ENCODE data around the gene IQGAP3.

DNA sequence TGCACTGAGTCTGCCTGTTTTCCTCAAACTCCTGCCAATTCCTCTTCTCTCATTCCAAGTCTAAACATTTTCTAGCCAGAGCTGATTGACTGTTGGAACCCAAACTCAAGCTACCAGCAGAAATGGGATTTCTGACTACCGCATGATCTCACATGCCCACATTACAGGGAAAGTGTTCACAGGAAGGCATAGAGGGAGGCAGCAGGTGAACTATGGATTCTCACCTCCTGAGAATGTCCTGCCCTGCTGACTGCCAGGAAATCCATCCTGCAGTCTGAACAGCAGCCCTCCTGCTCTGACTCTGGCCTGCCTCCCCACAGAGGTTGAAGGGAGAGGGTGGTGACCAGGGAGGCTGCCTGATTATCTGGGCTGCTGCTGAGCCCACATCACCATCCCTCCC lies 22.5 kb downstream of the IQGAP3 start:
- TF ChIP-seq TCF7L2 (IDR thresholded peaks at IDR 0.05; ENCODE audit: low read depth, low read length) (no peak), POLR2AphosphoS5 (IDR thresholded peaks at IDR 0.05; ENCODE audit: low read depth, low read length) (no peak)
- TF ChIP-seq, protein P1, sequence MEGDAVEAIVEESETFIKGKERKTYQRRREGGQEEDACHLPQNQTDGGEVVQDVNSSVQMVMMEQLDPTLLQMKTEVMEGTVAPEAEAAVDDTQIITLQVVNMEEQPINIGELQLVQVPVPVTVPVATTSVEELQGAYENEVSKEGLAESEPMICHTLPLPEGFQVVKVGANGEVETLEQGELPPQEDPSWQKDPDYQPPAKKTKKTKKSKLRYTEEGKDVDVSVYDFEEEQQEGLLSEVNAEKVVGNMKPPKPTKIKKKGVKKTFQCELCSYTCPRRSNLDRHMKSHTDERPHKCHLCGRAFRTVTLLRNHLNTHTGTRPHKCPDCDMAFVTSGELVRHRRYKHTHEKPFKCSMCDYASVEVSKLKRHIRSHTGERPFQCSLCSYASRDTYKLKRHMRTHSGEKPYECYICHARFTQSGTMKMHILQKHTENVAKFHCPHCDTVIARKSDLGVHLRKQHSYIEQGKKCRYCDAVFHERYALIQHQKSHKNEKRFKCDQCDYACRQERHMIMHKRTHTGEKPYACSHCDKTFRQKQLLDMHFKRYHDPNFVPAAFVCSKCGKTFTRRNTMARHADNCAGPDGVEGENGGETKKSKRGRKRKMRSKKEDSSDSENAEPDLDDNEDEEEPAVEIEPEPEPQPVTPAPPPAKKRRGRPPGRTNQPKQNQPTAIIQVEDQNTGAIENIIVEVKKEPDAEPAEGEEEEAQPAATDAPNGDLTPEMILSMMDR (IDR thresholded peaks at IDR 0.05), result no peak
- TF ChIP-seq, protein P2, sequence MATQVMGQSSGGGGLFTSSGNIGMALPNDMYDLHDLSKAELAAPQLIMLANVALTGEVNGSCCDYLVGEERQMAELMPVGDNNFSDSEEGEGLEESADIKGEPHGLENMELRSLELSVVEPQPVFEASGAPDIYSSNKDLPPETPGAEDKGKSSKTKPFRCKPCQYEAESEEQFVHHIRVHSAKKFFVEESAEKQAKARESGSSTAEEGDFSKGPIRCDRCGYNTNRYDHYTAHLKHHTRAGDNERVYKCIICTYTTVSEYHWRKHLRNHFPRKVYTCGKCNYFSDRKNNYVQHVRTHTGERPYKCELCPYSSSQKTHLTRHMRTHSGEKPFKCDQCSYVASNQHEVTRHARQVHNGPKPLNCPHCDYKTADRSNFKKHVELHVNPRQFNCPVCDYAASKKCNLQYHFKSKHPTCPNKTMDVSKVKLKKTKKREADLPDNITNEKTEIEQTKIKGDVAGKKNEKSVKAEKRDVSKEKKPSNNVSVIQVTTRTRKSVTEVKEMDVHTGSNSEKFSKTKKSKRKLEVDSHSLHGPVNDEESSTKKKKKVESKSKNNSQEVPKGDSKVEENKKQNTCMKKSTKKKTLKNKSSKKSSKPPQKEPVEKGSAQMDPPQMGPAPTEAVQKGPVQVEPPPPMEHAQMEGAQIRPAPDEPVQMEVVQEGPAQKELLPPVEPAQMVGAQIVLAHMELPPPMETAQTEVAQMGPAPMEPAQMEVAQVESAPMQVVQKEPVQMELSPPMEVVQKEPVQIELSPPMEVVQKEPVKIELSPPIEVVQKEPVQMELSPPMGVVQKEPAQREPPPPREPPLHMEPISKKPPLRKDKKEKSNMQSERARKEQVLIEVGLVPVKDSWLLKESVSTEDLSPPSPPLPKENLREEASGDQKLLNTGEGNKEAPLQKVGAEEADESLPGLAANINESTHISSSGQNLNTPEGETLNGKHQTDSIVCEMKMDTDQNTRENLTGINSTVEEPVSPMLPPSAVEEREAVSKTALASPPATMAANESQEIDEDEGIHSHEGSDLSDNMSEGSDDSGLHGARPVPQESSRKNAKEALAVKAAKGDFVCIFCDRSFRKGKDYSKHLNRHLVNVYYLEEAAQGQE (IDR thresholded peaks at IDR 0.05; ENCODE audit: insufficient read depth in 1 of 2, low read depth in 2 of 2, low read length in 1 of 2), result no peak
